VCaP (cell line): ENCODE data around the gene NEDD4L.
"Not testable (repeated sequence)": the region's sequence is repeated elsewhere in the genome, so short reads cannot be mapped to it uniquely, and the experiment has no call there.

Experiments used
- H3K27ac ChIP-seq: fragments of 450-650 bp; 2 replicates; pipeline ENCODE4 v1.5.1; 2017
- TF ChIP-seq, protein P1 (sequence below): fragments of 450-650 bp; conservative IDR thresholded peaks from 2 replicates; pipeline ENCODE4 v1.5.1; 2017; ENCODE audit warnings: mild to moderate bottlenecking, moderate library complexity

NEDD4L gene

GRCh38 chr18:58257461-58257860 lies 213.4 kb downstream of the NEDD4L start:
- TF ChIP-seq, protein P1, sequence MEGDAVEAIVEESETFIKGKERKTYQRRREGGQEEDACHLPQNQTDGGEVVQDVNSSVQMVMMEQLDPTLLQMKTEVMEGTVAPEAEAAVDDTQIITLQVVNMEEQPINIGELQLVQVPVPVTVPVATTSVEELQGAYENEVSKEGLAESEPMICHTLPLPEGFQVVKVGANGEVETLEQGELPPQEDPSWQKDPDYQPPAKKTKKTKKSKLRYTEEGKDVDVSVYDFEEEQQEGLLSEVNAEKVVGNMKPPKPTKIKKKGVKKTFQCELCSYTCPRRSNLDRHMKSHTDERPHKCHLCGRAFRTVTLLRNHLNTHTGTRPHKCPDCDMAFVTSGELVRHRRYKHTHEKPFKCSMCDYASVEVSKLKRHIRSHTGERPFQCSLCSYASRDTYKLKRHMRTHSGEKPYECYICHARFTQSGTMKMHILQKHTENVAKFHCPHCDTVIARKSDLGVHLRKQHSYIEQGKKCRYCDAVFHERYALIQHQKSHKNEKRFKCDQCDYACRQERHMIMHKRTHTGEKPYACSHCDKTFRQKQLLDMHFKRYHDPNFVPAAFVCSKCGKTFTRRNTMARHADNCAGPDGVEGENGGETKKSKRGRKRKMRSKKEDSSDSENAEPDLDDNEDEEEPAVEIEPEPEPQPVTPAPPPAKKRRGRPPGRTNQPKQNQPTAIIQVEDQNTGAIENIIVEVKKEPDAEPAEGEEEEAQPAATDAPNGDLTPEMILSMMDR: no peak
- peak overlapping the region; percentile 2; the same call in 1 of the 2 replicates for H3K27ac ChIP-seq

GRCh38 chr18:58258692-58259342 lies 214.8 kb downstream of the NEDD4L start:
- no peak overlapping the region for H3K27ac ChIP-seq
- TF ChIP-seq, protein P1: no peak

GRCh38 chr18:58263055-58263957 lies 219.3 kb downstream of the NEDD4L start:
- H3K27ac ChIP-seq: peak overlapping the region; percentile 22; the same call in 1 of the 2 replicates

DNA sequence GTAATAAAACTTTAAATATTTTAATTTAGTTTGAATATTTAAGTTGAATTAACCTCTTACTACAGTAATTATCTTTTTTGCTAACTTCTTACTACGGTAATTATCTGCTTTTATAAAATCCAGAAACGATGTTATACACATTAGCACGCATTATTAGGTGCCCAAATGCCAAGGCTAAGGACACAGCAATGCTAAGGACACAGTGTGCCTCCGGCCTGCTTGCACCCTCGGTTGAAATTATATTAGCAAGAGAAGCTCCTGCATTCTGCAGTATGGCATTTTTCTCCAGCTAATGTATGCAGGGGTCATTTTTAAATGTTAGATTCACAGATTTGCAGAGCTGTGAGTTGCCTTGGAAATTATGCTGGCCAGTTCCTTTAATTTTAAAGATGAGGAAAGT lies 220.0 kb downstream of the NEDD4L start:
- TF ChIP-seq, protein P1: no peak
- no peak overlapping the region for H3K27ac ChIP-seq

More at GRCh38 chr18:58263055-58263957, 219.3 kb downstream of the NEDD4L start:
- TF ChIP-seq, protein P1: no peak

- TF ChIP-seq, protein P1: no peak
- no peak overlapping the region for H3K27ac ChIP-seq
Measured at GRCh38 chr18:58264840-58265239, 220.8 kb downstream of the NEDD4L start.

DNA sequence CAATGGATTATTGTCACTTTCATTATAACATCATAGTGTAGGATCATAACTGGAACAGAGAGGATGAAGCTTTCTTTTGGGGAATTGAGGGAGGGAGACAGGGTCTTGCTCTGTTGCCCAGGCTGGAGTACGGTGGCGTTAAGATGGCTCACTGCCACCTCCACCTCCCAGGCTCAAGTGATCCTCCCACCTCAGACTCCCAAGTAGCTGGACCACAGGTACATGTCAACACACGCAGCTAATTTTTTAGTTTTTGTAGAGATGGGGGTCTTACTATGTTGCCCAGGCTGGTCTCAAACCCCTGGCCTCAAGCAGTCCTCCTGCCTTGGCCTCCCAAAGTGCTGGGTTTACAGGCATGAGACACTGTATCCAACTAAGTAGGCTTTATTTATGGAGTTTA lies 221.5 kb downstream of the NEDD4L start:
- H3K27ac ChIP-seq: not testable (repeated sequence)

- H3K27ac ChIP-seq: no peak overlapping the region
- TF ChIP-seq, protein P1: no peak
Measured at GRCh38 chr18:58266291-58266690, 222.3 kb downstream of the NEDD4L start.
